ENCODE measurements around the gene LCE7A.

DNA sequence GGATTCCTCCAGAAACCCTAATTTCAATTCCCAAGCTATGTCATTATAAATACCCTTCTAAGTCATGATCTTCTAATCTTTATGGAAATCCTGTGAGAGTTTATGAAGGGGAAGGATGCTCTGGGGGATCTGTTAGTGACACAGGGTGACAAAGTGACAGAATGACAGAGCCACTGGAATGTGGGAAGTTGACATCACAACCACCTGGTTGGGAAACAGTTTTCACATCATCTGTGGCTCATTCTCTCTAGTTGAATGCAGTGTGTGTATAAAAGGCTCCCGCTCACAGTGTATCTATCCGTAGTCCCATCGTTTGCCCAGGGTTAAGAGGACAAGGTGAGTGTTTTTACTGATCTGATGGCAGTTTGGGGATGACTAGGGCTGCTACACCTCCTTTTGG lies at the start of gene LCE7A:
- TF ChIP-seq, protein P1, sequence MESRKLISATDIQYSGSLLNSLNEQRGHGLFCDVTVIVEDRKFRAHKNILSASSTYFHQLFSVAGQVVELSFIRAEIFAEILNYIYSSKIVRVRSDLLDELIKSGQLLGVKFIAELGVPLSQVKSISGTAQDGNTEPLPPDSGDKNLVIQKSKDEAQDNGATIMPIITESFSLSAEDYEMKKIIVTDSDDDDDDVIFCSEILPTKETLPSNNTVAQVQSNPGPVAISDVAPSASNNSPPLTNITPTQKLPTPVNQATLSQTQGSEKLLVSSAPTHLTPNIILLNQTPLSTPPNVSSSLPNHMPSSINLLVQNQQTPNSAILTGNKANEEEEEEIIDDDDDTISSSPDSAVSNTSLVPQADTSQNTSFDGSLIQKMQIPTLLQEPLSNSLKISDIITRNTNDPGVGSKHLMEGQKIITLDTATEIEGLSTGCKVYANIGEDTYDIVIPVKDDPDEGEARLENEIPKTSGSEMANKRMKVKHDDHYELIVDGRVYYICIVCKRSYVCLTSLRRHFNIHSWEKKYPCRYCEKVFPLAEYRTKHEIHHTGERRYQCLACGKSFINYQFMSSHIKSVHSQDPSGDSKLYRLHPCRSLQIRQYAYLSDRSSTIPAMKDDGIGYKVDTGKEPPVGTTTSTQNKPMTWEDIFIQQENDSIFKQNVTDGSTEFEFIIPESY (IDR thresholded peaks at IDR 0.05), result no peak
- TF ChIP-seq, protein P2, sequence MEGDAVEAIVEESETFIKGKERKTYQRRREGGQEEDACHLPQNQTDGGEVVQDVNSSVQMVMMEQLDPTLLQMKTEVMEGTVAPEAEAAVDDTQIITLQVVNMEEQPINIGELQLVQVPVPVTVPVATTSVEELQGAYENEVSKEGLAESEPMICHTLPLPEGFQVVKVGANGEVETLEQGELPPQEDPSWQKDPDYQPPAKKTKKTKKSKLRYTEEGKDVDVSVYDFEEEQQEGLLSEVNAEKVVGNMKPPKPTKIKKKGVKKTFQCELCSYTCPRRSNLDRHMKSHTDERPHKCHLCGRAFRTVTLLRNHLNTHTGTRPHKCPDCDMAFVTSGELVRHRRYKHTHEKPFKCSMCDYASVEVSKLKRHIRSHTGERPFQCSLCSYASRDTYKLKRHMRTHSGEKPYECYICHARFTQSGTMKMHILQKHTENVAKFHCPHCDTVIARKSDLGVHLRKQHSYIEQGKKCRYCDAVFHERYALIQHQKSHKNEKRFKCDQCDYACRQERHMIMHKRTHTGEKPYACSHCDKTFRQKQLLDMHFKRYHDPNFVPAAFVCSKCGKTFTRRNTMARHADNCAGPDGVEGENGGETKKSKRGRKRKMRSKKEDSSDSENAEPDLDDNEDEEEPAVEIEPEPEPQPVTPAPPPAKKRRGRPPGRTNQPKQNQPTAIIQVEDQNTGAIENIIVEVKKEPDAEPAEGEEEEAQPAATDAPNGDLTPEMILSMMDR (IDR thresholded peaks at IDR 0.05; ENCODE audit: low read depth, low read length, missing input control), result no peak
- TF ChIP-seq GABPA (IDR thresholded peaks at IDR 0.05 in 1 of 2, conservative IDR thresholded peaks at IDR 0.05 in 1 of 2) (no peak), YY1 (IDR thresholded peaks at IDR 0.05) (no peak), RAD21 (IDR thresholded peaks at IDR 0.05) (no peak), SP1 (IDR thresholded peaks at IDR 0.05) (no peak), TAF1 (conservative IDR thresholded peaks at IDR 0.05) (no peak), HNF4A (conservative IDR thresholded peaks at IDR 0.05) (no peak), EGR1 (IDR thresholded peaks at IDR 0.05; ENCODE audit: low read depth in 2 of 2) (no peak), NR2F2 (IDR thresholded peaks at IDR 0.05) (no peak), FOXA1 (IDR thresholded peaks at IDR 0.05) (no peak)
- TF ChIP-seq, protein P3, sequence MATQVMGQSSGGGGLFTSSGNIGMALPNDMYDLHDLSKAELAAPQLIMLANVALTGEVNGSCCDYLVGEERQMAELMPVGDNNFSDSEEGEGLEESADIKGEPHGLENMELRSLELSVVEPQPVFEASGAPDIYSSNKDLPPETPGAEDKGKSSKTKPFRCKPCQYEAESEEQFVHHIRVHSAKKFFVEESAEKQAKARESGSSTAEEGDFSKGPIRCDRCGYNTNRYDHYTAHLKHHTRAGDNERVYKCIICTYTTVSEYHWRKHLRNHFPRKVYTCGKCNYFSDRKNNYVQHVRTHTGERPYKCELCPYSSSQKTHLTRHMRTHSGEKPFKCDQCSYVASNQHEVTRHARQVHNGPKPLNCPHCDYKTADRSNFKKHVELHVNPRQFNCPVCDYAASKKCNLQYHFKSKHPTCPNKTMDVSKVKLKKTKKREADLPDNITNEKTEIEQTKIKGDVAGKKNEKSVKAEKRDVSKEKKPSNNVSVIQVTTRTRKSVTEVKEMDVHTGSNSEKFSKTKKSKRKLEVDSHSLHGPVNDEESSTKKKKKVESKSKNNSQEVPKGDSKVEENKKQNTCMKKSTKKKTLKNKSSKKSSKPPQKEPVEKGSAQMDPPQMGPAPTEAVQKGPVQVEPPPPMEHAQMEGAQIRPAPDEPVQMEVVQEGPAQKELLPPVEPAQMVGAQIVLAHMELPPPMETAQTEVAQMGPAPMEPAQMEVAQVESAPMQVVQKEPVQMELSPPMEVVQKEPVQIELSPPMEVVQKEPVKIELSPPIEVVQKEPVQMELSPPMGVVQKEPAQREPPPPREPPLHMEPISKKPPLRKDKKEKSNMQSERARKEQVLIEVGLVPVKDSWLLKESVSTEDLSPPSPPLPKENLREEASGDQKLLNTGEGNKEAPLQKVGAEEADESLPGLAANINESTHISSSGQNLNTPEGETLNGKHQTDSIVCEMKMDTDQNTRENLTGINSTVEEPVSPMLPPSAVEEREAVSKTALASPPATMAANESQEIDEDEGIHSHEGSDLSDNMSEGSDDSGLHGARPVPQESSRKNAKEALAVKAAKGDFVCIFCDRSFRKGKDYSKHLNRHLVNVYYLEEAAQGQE (IDR thresholded peaks at IDR 0.05), result no peak
- TF ChIP-seq, protein P4, sequence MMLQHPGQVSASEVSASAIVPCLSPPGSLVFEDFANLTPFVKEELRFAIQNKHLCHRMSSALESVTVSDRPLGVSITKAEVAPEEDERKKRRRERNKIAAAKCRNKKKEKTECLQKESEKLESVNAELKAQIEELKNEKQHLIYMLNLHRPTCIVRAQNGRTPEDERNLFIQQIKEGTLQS (IDR thresholded peaks at IDR 0.05), result no peak
- TF ChIP-seq, protein P5, sequence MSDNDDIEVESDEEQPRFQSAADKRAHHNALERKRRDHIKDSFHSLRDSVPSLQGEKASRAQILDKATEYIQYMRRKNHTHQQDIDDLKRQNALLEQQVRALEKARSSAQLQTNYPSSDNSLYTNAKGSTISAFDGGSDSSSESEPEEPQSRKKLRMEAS (IDR thresholded peaks at IDR 0.05), result no peak
